HG03108 (cell line): ENCODE results near the gene IL17C.

ENCODE experiments used
- ATAC-seq: cut with Tn5 transposase; IDR thresholded peaks from one replicate; pipeline ENCODE4 v1.9.1; 2021; ENCODE audit warnings: moderate library complexity; ENCODE audit not compliant: unreplicated experiment

Gene IL17C

GRCh38 chr16:88638323-88639230 lies at the start of gene IL17C:
Gene IL17C (plus strand): TSS chr16:88638572. CDS start chr16:88638642, 70 bp downstream.
- no peak for ATAC-seq

- ATAC-seq: no peak
Observed at GRCh38 chr16:88588754-88589153, 49.6 kb upstream of the IL17C start.

- no peak for ATAC-seq
Observed at GRCh38 chr16:88589441-88589840, 48.9 kb upstream of the IL17C start.

- ATAC-seq: no peak
Observed at GRCh38 chr16:88591577-88592021, 46.8 kb upstream of the IL17C start.

GRCh38 chr16:88593061-88593460 lies 45.3 kb upstream of the IL17C start:
- ATAC-seq: no peak

- ATAC-seq: no peak
Observed at GRCh38 chr16:88593489-88593888, 44.9 kb upstream of the IL17C start.

GRCh38 chr16:88593910-88594309 lies 44.5 kb upstream of the IL17C start:
- ATAC-seq: no peak

GRCh38 chr16:88595101-88595500 lies 43.3 kb upstream of the IL17C start:
- ATAC-seq: no peak

GRCh38 chr16:88595921-88596320 lies 42.5 kb upstream of the IL17C start:
- ATAC-seq: no peak

- ATAC-seq: no peak
Observed at GRCh38 chr16:88596483-88596882, 41.9 kb upstream of the IL17C start.

GRCh38 chr16:88597856-88598491 lies 40.4 kb upstream of the IL17C start:
- ATAC-seq: no peak

GRCh38 chr16:88599092-88599733 lies 39.2 kb upstream of the IL17C start:
- no peak for ATAC-seq

- ATAC-seq: no peak
Observed at GRCh38 chr16:88599825-88600538, 38.4 kb upstream of the IL17C start.

- ATAC-seq: no peak
Observed at GRCh38 chr16:88600539-88600896, 37.9 kb upstream of the IL17C start.

- ATAC-seq: no peak
Observed at GRCh38 chr16:88601313-88602036, 36.9 kb upstream of the IL17C start.

- ATAC-seq: no peak
Observed at GRCh38 chr16:88602091-88602490, 36.3 kb upstream of the IL17C start.

- ATAC-seq: no peak
Observed at GRCh38 chr16:88605186-88606147, 32.9 kb upstream of the IL17C start.

GRCh38 chr16:88606148-88606757 lies 32.1 kb upstream of the IL17C start:
- ATAC-seq: no peak

- no peak for ATAC-seq
Observed at GRCh38 chr16:88608076-88608475, 30.3 kb upstream of the IL17C start.
